Measurements from ENCODE around the gene LRMDA.

- TF ChIP-seq CTCF (IDR thresholded peaks at IDR 0.05) (no peak), POLR2AphosphoS5 (IDR thresholded peaks at IDR 0.05) (no peak)
Measured at GRCh38 chr10:76282061-76283025, 850.9 kb downstream of the LRMDA start.
